Stimulated activated naive CD8-positive, alpha-beta T cell treated with anti-CD3 and anti-CD28 coated beads, Interleukin-15, Interleukin-2, amounts not matched to agents 100 U/mL and 50 U/mL, for 24 hours (primary cell): ENCODE data around the gene FBXO31.

Source experiments
- ATAC-seq: fragments of 150-1000 bp; cut with Tn5 transposase; one replicate; pipeline ENCODE4 v1.10.0; 2021
- DNase-seq: peaks from one replicate; pipeline ENCODE4 v3.0.0; 2021

The FBXO31 gene

DNA sequence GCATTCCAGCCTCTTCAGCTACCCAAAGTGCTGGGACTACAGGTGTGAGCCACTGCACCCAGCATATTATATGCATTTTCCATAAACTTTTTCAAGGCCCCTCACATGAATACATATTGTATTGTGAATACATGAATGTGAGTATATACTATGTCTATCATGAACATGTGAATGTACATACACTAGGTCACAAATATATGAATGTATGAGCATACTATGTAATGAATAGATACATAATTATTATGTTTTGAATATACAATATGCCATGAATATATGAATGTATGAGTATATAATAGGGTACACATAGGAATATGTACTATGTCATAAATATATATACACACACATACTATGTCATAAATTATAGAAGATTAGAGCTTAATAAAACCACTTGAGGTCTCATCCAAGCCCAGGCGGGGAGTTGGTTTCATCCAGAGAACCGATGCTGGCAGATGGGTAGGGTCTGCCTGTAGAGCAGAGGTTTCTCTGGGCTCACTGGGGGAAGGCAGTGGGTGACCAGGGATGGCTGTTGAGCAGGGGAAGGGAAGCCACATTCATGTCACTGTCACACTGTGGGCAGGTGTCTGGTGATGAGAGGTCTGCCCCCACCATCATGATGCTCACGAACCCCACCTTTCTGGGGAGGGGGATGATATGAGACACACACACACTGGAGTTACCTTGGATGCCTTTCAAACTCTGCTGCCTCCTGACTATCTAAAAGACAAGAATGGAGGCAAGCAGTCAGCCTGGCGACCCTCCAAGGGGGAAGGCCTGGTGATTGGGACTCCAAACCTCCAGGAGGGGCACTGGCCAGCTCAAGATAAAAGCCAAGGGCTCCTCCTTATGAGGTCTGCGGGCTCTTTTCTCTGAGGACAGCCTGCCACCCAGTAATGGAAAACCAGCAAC is 73.7 kb downstream of the FBXO31 start:
- DNase-seq (no peak), ATAC-seq (no peak)

GRCh38 chr16:87308826-87309225 is 74.8 kb downstream of the FBXO31 start:
- ATAC-seq (peak; percentile 82), DNase-seq (no peak)

- DNase-seq (no peak), ATAC-seq (no peak)
Observed at GRCh38 chr16:87306516-87306915, 77.1 kb downstream of the FBXO31 start.

- DNase-seq (no peak), ATAC-seq (no peak)
Observed at GRCh38 chr16:87305505-87306391, 77.8 kb downstream of the FBXO31 start.

- ATAC-seq: no peak
- no peak for DNase-seq
Observed at GRCh38 chr16:87304951-87305350, 78.6 kb downstream of the FBXO31 start.

DNA sequence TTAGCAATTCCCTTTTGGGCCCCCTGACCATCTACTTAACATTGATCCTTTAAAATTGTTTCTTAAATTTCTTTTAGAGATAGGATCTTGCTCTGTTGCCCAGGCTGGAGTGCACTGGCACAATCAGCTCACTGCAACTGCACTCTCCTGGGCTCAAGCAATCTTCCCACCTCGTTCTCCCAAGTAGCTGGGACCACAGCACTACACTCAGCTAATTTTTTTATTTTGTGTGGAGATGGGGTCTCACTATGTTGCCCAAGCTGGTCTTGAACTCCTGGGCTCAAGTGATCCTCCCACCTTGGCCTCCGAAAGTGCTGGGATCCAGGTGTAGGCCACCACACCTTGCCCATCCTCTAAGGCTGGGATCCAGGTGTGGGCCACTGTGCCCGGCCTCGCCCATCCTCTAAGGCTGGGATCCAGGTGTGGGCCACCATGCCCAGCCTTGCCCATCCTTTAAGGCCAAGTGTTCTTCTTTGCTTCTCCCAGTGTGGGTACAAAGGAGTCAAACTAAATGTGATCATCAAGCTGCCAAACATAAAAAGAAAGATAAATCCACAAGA is 79.5 kb downstream of the FBXO31 start:
- no peak for ATAC-seq
- DNase-seq: no peak

DNA sequence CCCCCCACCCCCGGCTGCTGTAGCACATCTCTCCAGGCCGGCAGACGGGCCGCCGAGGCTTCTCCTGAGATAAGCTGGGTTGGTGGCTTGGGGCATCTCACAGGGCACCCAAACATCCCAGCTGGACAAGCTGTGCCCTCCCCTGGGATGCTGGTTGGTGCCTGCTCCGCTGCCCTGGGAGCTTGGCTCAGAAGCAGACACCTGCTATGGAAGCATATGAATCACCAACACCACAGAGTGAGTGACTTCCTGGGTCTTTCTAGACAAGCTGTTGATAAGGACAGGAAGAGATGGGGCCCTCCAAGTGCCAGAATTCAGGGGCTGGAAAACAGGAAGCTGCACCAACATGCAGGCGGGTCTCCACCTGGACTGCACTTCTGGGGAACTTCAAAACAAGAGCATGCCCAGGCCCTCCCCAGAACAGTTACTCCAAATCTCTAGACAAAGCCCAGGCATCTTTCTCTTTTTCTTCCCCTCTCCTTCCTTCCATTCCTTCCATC is 80.1 kb downstream of the FBXO31 start:
- ATAC-seq (peak; percentile 63), DNase-seq (no peak)

- no peak for ATAC-seq
- DNase-seq: no peak
Observed at GRCh38 chr16:87298857-87299465, 84.6 kb downstream of the FBXO31 start.

DNA sequence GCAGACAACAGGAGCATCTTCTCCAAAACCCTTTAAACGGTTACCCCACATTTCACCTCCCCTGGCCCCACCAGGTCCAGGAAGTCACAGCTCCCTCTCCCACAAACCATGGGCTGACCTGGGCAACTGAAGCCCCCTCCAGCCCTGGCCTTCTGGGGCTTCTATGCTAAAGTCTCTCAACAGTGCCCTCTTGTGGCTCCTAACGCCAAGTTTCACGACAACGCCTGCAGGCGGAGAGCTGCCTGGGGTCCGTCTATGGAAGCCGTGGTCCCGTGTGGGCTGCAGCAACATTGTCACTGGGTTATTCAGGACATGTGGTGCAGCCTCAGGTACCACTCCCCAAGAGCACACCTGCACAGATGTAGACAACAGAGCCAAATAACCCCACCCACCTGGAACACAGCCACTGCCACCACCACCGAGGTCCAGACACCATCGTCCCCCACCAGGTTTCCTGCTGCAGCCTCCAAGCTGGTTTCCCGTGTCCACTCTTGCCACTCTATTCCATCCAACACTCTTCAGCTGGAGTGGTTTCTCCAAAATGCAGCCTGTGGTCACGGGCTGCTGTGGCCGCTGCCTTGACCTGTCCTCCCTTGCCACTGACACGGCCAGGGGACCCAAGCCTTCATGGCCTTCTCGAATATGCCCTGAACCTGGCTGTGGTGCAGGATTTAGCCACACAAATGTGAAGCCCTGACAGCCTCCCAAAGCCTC is 85.5 kb downstream of the FBXO31 start:
- ATAC-seq: peak; percentile 57
- peak; percentile 60 for DNase-seq

DNA sequence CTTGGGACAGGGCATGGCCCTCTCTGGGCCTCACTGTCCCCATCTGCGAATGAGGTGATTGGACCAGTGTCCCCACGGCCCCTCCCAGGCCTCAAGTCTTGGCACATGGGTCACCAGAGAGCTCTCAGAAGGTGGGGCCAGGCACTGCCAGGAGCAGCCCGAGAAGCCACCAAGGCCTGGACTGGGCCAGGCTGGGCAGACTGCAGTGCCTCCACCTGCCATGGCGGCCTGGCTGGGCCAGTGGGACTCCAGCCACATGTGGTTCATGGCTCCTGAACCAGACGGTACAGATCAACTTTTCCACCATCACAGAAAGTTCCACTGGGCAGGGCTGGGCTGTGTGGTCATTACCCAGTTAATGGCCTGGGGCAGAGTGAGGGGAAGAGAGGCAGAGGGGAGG is 86.2 kb downstream of the FBXO31 start:
- ATAC-seq: no peak
- no peak for DNase-seq

DNA sequence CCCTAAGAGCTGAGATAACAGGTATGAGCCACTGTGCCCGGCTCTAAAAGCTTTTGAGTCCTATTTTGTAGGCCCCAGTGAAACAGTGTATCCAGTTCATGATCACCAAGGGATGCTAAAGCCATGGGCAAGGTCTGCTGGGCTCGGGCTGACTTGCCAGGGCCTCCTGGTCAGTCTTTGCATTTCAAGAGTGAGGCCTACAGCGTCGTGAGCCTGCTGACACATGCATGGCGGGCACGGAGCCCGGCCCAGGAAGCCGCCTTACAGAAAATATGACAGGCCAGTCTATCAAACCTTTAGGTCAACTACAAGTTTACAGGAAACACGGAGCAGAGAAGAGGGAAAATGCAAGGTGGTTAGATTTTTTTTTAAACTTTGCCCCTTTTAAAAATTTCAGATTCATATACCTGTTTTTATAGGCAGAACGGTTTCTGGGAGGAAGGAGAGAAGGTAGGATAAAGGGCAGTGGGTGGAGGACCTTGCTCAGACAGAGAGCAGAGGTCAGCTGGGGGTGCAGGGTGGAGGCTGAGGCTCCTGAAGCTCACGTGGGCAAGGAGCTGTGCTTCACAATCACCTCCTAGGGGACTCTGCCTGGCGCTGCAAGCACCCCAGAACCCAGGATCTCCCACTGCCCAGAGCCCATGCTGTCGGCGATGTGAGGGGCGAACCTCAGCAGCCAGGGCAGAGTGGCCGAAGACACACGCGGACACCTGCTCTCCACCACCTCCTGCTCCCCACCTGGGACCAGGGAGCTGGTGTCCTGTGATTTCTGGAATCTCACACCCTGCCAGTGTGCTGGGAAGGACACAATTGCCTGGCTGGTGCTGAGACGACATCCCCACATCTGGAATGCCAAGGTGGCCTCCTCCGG is 87.7 kb downstream of the FBXO31 start:
- DNase-seq (no peak), ATAC-seq (no peak)

- no peak for DNase-seq
Observed at GRCh38 chr16:87295259-87295658, 88.3 kb downstream of the FBXO31 start.

DNA sequence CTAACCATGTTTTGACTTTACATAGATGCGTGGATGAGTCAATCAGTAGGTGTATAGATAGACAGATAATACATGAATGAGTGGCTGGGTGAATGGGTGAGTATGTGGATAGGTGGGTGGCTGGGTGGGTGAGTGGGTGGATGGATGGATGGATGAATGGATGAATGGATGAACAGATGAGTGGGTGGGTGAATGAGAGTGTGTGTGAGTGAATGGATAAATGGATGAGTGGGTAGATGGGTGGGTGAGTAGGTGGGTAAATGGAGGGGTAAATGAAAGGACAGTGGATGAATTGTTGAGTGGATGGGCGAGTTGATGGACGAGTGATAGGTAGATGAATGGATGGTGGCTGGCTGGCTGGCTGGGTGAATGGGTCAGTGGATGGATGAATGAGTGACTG is 89.6 kb downstream of the FBXO31 start:
- ATAC-seq: no peak
- no peak for DNase-seq

More at GRCh38 chr16:87295259-87295658, 88.3 kb downstream of the FBXO31 start:
- ATAC-seq: peak; percentile 63

- no peak for ATAC-seq
- DNase-seq: no peak
Observed at GRCh38 chr16:87291944-87292343, 91.6 kb downstream of the FBXO31 start.

DNA sequence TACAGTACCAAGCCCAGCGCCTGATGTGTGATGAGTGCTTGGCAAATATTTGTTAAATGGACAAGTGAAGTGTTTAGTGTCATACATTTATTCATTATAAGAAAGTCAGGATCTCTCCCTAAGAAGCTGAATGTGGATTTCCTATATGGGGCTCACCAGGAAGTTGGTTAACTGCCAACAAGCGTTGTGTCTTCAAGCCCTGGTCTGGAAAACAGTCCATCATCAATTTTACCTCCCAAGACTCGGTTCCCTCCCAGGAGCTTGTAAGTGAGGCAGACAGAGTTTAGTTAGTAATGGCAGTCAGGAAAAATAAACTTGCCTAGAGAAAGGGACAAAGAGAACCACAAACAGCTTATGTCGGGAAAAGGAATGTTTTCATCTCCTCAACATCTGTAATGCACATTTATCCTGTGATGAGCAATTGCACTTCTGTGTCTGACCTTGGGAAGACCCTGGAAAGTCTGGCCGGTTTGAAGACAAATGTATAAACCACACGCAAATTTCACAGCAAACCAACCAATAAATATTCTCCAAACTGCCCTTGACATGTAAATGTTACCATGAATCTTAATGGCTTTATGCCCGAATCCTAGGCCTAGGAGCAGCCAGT is 94.7 kb downstream of the FBXO31 start:
- ATAC-seq (no peak), DNase-seq (no peak)

- ATAC-seq (no peak), DNase-seq (no peak)
Observed at GRCh38 chr16:87286839-87287626, 96.5 kb downstream of the FBXO31 start.

GRCh38 chr16:87284183-87284582 is 99.4 kb downstream of the FBXO31 start:
- ATAC-seq (no peak), DNase-seq (no peak)

DNA sequence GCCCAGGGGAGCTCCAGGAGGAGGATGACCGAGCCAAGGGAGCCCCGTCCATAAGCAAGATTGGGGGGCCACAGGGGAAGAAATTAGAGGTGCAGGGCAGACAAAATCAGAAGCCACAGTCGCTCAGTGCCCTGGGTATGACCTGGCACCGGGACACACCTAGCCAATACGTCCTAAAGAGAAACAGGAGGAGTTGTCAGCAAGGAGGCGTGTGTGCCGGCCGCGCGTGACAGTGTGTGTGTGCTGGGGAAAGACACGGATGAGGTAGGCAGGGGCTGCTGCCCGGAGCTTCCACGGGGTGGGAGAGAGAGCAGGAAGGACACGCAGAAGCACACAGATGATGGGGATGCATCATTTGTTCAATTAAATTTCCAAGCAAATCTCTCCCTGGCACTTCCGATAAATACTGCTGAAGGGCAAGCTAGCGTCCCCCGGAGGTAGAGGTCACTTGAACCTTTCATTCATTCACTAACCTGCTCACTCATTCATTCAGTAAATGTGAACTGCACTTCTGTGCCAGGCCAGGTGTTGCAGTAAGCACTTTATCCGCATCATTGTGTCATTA is 104.4 kb downstream of the FBXO31 start:
- ATAC-seq (no peak), DNase-seq (no peak)
